ENCODE measurements around the gene SMIM35.

- no peak for TF ChIP-seq CTCF (IDR thresholded peaks at IDR 0.05)
- TF ChIP-seq POLR2A (IDR thresholded peaks at IDR 0.05), result no peak
Measured at GRCh38 chr11:118109231-118109630, 22.5 kb upstream of the SMIM35 start.
